Gastrocnemius medialis (tissue), 4 donors: Measurements from ENCODE around the gene RELCH. TPM values are rescaled to one million over a fixed set of nuclear protein-coding genes. Genes with fewer than 3 reads are reported as not detected.

Source experiments
- ATAC-seq, 2 donors: fragments of 150-250 bp; one replicate each; pipeline ENCODE4 v1.9.1; 2016
- DNase-seq, 2 donors: peaks; one replicate each; pipeline ENCODE4 v3.0.0-alpha.2; 2019
- H3K27ac ChIP-seq, 4 donors: fragments of 200-600 bp; sonication (generic); 1 replicate in 1 of 4; 2 replicates in 3 of 4; pipeline ENCODE4 v1.5.1; 2016 to 2018; ENCODE audit warnings: mild to moderate bottlenecking in 2 of 4, moderate library complexity in 1 of 4
- H3K27me3 ChIP-seq, 3 donors: fragments of 200-600 bp; sonication (generic) in 2 of 3; 1 replicate in 1 of 3; 2 replicates in 2 of 3; pipeline versions ENCODE4 v1.5.1 to v1.6.0; 2016 to 2019; ENCODE audit warnings: mild to moderate bottlenecking in 1 of 3, moderate library complexity in 1 of 3
- H3K36me3 ChIP-seq, 2 donors: fragments of 200-600 bp; sonication (generic) in 1 of 2; one replicate each; pipeline ENCODE4 v1.5.1; 2017 to 2018
- H3K4me1 ChIP-seq, 2 donors: fragments of 200-600 bp; sonication (generic) in 1 of 2; one replicate each; pipeline ENCODE4 v1.5.1; 2016 to 2017; ENCODE audit warnings: mild to moderate bottlenecking in 2 of 2
- H3K4me3 ChIP-seq, 4 donors: fragments of 200-600 bp; sonication (generic) in 3 of 4; 1 replicate in 1 of 4; 2 replicates in 3 of 4; pipeline ENCODE4 v1.5.1; 2016 to 2019; ENCODE audit warnings: mild to moderate bottlenecking in 2 of 4
- H3K9me3 ChIP-seq, 3 donors: fragments of 200-600 bp; sonication (generic) in 2 of 3; 1 replicate in 1 of 3; 2 replicates in 2 of 3; pipeline ENCODE4 v1.5.1; 2016 to 2019
- CTCF ChIP-seq, 5 experiments: fragments of 450-650 bp in 3 of 5; fragments of 200-600 bp in 2 of 5; sonication (generic) in 2 of 5; IDR thresholded peaks in 4 of 5; conservative IDR thresholded peaks in 1 of 5; 1 replicate in 4 of 5; 2 replicates in 1 of 5; pipeline ENCODE4 v1.5.1; 2016 to 2019; ENCODE audit warnings: antibody characterized with exemption in 5 of 5, mild to moderate bottlenecking in 3 of 5, moderate library complexity in 3 of 5
- POLR2A ChIP-seq, 2 donors: fragments of 450-650 bp; IDR thresholded peaks; one replicate each; pipeline ENCODE4 v1.6.1; 2017; ENCODE audit warnings: antibody characterized with exemption in 2 of 2, mild to moderate bottlenecking in 2 of 2, moderate library complexity in 2 of 2
- in situ Hi-C, 4 donors: fragments of 200-750 bp; cut with MboI; loops; one replicate each; pipeline versions ENCODE4 v1.15.0 to v1.8.0; 2017; ENCODE audit warnings: low sequenced_read_pairs in 4 of 4
- intact Hi-C: fragments of 100-400 bp; cut with DNase I; formaldehyde crosslinking; loops from one replicate; pipeline ENCODE4 v1.15.1; 2023; ENCODE audit warnings: low total_unique reads
- total RNA-seq, 4 donors: library from RNA; depleted of rRNA; stranded (reverse); fragments of >200 nt; gene quantifications; one replicate each; pipeline versions ENCODE4 v1.1.0 to v1.2.3, GENCODE V29; 2016

RELCH gene
- total RNA-seq, 4 donors from 2014 or later, result 8.4 to 16.8 (median 12.6) TPM

GRCh38 chr18:62201870-62202269 lies 14.8 kb downstream of the RELCH start:
- Histone ChIP-seq H3K36me3 (no peaks in the 10 kb centered on the region), H3K9me3 (no peaks in the 10 kb centered on the region), H3K4me1 (peaks cover 0 to 3% of the 10 kb centered on the region in 2 donors), H3K27me3 (no peaks in the 10 kb centered on the region), H3K27ac (no peak overlapping the region), H3K4me3 (no peak overlapping the region)
- ATAC-seq, result no peak
- no peak for DNase-seq
- no peak for TF ChIP-seq POLR2A (IDR thresholded peaks at IDR 0.05)
- TF ChIP-seq CTCF (IDR thresholded peaks at IDR 0.05 in 4 of 5, conservative IDR thresholded peaks at IDR 0.05 in 1 of 5), result no peak
- intact Hi-C loops (no loop called here), in situ Hi-C loops (no loop called here)

DNA sequence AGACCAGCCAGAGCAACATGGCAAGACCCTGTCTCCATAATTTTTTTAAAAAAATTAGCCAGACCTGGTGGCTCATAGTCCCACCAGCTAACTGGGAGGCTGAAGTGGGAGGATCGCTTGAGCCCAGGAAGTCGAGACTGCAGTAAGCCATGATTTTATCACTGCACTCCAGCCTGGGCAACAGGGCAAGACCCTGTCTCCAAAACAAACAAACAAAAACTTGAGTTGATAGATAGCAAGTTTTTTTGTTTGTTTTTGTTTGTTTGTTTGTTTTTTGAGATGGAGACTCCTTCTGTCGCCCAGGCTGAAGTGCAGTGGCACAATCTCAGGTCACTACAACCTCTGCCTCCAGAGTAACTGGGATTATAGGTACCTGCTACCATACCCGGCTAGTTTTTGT lies 18.8 kb downstream of the RELCH start:
- Histone ChIP-seq H3K4me3 (no peak overlapping the region), H3K36me3 (no peaks in the 10 kb centered on the region), H3K9me3 (no peaks in the 10 kb centered on the region), H3K27ac (no peak overlapping the region), H3K27me3 (no peaks in the 10 kb centered on the region), H3K4me1 (no peaks in the 10 kb centered on the region)
- in situ Hi-C loops (no loop called here), intact Hi-C loops (no loop called here)
- ATAC-seq, result no peak
- TF ChIP-seq CTCF (IDR thresholded peaks at IDR 0.05 in 4 of 5, conservative IDR thresholded peaks at IDR 0.05 in 1 of 5) (no peak), POLR2A (IDR thresholded peaks at IDR 0.05) (no peak)
- DNase-seq, result no peak

GRCh38 chr18:62206593-62206992 lies 19.5 kb downstream of the RELCH start:
- in situ Hi-C loops, result no loop called here
- no peak for ATAC-seq
- Histone ChIP-seq H3K4me3 (no peak overlapping the region), H3K36me3 (no peaks in the 10 kb centered on the region), H3K9me3 (no peaks in the 10 kb centered on the region), H3K27me3 (no peaks in the 10 kb centered on the region), H3K27ac (no peak overlapping the region), H3K4me1 (no peaks in the 10 kb centered on the region)
- TF ChIP-seq POLR2A (IDR thresholded peaks at IDR 0.05) (no peak), CTCF (IDR thresholded peaks at IDR 0.05 in 4 of 5, conservative IDR thresholded peaks at IDR 0.05 in 1 of 5) (no peak)
- DNase-seq, result no peak
- intact Hi-C loops, result no loop called here

GRCh38 chr18:62209046-62209445 lies 22.0 kb downstream of the RELCH start:
- no peaks in the 10 kb centered on the region for H3K9me3 ChIP-seq
- H3K4me1 ChIP-seq, result no peaks in the 10 kb centered on the region
- H3K27ac ChIP-seq, result no peak overlapping the region
- intact Hi-C loops (no loop called here), in situ Hi-C loops (no loop called here)
- H3K4me3 ChIP-seq, result no peak overlapping the region
- TF ChIP-seq POLR2A (IDR thresholded peaks at IDR 0.05) (no peak), CTCF (IDR thresholded peaks at IDR 0.05 in 4 of 5, conservative IDR thresholded peaks at IDR 0.05 in 1 of 5) (no peak)
- ATAC-seq (no peak), DNase-seq (no peak)
- H3K27me3 ChIP-seq, result no peaks in the 10 kb centered on the region
- H3K36me3 ChIP-seq, result no peaks in the 10 kb centered on the region

DNA sequence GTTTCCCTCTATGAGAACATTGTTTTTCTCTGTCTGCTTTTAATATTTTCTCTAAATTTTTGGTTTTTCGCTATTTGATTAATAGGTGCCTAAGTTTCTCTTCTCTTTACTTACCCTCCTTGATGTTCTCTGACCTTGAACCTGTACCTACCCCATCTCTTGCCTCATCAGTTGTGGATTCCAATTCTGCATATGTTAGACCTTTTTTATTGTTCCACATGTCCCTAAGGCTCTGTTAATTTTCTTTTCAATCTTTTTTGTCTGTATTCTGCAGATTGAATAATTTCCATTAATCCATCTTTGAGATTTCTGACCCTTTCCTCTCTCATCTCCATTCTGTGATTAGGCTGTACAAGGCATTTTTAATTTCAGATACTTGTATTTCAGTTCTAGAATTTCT lies 23.1 kb downstream of the RELCH start:
- ATAC-seq, result no peak
- DNase-seq, result no peak
- intact Hi-C loops (no loop called here), in situ Hi-C loops (no loop called here)
- no peaks in the 10 kb centered on the region for H3K4me1 ChIP-seq
- no peaks in the 10 kb centered on the region for H3K9me3 ChIP-seq
- no peaks in the 10 kb centered on the region for H3K36me3 ChIP-seq
- H3K27me3 ChIP-seq, result no peaks in the 10 kb centered on the region
- H3K4me3 ChIP-seq, result no peak overlapping the region
- TF ChIP-seq POLR2A (IDR thresholded peaks at IDR 0.05), result no peak
- no peak for TF ChIP-seq CTCF (IDR thresholded peaks at IDR 0.05 in 4 of 5, conservative IDR thresholded peaks at IDR 0.05 in 1 of 5)
- no peak overlapping the region for H3K27ac ChIP-seq
